Suprapubic skin (tissue), 4 donors: ENCODE measurements around the gene EZR. TPM values are rescaled to one million over a fixed set of nuclear protein-coding genes. Genes with fewer than 3 reads are reported as not detected.

ENCODE experiments used
- DNase-seq, 2 donors: peaks; one replicate each; pipeline ENCODE4 v3.0.0-alpha.2; 2019; ENCODE audit warnings: low spot score in 2 of 2
- H3K27ac ChIP-seq: fragments of 200-600 bp; sonication (generic); one replicate; pipeline ENCODE4 v1.5.1; 2019
- H3K27me3 ChIP-seq: fragments of 200-600 bp; sonication (generic); one replicate; pipeline ENCODE4 v1.5.1; 2019
- H3K36me3 ChIP-seq: fragments of 200-600 bp; sonication (generic); one replicate; pipeline ENCODE4 v1.5.1; 2019
- H3K4me1 ChIP-seq: fragments of 200-600 bp; sonication (generic); one replicate; pipeline ENCODE4 v1.5.1; 2019
- H3K4me3 ChIP-seq: fragments of 200-600 bp; sonication (generic); one replicate; pipeline ENCODE4 v1.5.1; 2019; ENCODE audit warnings: mild to moderate bottlenecking
- H3K9me3 ChIP-seq: fragments of 200-600 bp; sonication (generic); one replicate; pipeline ENCODE4 v1.5.1; 2019
- EP300 ChIP-seq: sonication (generic); formaldehyde crosslinking; IDR thresholded peaks from one replicate; pipeline ENCODE4 v1.6.1; 2017; ENCODE audit warnings: antibody characterized with exemption
- POLR2A ChIP-seq, 2 donors: fragments of 450-650 bp; IDR thresholded peaks; one replicate each; pipeline ENCODE4 v1.6.1; 2017; ENCODE audit warnings: antibody characterized with exemption in 2 of 2, mild to moderate bottlenecking in 2 of 2, moderate library complexity in 2 of 2
- POLR2AphosphoS5 ChIP-seq, 3 donors: sonication (generic); formaldehyde crosslinking; IDR thresholded peaks; one replicate each; pipeline ENCODE4 v1.6.1; 2017; ENCODE audit warnings: antibody characterized with exemption in 3 of 3
- WGBS: methylation state at CpG from one replicate; pipeline ENCODE4 v1.1.5; 2018; 5-methylcytosine and 5-hydroxymethylcytosine counted together
- total RNA-seq, 4 donors: library from RNA; depleted of rRNA; stranded (reverse); fragments of >200 nt; gene quantifications; one replicate each; pipeline ENCODE4 v1.1.0, GENCODE V29; 2016
- TF ChIP-seq, protein P1 (sequence below), 2 donors: fragments of 200-600 bp in 1 of 2; fragments of 450-650 bp in 1 of 2; sonication (generic) in 1 of 2; IDR thresholded peaks; one replicate each; pipeline ENCODE4 v1.5.1; 2016 to 2019; ENCODE audit warnings: antibody characterized with exemption in 2 of 2, mild to moderate bottlenecking in 1 of 2, moderate library complexity in 1 of 2

EZR gene
- total RNA-seq, 4 donors from 2014 or later = 154 to 394 (median 238) TPM

DNA sequence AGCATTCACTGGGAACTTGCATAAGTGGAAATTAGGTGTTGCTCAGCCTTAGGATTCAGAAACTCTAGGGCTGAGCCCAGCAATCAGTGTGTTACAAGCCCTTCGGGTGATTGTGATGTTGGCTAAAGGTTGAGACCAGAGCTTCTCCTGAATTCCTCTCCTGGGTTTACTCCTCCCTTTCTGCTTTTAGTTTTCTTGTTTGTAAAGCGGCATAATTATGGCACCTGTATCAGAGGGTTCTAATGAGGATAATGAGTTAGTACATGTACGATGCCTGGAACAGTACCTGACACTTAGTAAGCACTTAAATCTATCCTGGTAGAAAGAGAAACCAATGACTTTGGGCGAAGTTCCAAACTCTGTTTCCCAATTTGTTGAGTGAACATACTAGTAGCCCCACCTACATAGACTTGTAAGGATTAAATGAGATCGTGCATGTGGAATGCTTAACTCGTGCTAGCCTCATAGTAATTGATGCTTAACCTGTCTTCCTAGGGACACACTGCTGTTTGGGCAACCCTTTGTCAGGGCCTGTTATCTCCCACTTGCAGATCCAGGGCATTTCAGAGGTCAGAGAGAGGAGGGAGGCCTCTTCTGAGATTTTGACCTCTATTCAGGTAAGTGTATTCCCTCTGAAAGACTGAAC is 932 bp upstream of the EZR start:
- Histone ChIP-seq H3K9me3 (no peaks in the 10 kb centered on the region), H3K27ac (peak overlapping the region; percentile 99), H3K4me1 (peaks cover 31% of the 10 kb centered on the region), H3K36me3 (no peaks in the 10 kb centered on the region), H3K27me3 (no peaks in the 10 kb centered on the region), H3K4me3 (peak overlapping the region; percentile 68)
- WGBS = 69% methylated on average over 6 of the region's 6 CpGs
- no peak for TF ChIP-seq POLR2A (IDR thresholded peaks at IDR 0.05)
- TF ChIP-seq EP300 = no peak
- TF ChIP-seq, protein P1, sequence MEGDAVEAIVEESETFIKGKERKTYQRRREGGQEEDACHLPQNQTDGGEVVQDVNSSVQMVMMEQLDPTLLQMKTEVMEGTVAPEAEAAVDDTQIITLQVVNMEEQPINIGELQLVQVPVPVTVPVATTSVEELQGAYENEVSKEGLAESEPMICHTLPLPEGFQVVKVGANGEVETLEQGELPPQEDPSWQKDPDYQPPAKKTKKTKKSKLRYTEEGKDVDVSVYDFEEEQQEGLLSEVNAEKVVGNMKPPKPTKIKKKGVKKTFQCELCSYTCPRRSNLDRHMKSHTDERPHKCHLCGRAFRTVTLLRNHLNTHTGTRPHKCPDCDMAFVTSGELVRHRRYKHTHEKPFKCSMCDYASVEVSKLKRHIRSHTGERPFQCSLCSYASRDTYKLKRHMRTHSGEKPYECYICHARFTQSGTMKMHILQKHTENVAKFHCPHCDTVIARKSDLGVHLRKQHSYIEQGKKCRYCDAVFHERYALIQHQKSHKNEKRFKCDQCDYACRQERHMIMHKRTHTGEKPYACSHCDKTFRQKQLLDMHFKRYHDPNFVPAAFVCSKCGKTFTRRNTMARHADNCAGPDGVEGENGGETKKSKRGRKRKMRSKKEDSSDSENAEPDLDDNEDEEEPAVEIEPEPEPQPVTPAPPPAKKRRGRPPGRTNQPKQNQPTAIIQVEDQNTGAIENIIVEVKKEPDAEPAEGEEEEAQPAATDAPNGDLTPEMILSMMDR (IDR thresholded peaks at IDR 0.05) = no peak
- no peak for TF ChIP-seq POLR2AphosphoS5 (IDR thresholded peaks at IDR 0.05)
- DNase-seq = no peak

DNA sequence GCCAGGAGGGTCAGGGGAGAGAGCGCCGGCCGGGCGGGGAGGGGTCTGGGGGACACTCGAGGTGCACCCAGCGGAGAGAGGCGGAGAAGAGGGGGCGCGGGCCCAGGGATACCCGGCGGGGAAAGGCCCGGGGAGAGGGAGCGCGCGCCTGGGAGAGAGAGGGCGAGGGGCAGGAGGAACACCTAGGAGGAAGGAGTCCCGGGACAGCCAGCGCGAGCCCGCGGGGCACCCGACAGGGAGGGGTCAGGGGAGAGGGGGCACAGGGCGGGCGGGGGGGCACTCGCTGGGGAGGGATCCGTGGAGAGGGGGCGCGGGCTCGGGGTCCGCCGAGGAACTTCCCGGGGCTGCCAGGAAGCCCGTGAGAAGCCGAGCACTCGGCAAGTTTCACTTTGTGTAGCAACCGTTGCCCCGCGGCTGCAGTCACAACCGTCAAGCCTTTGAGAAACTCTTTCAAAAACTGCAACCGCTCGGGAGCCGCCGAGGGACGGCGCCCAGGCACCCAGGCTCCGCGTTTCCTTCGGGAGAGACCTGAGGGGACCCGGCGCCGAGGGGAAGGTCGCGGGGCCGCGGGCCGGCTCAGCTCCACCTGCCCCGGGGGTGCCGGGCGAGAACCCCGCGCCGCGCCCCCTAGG is 471 bp downstream of the EZR start:
- Histone ChIP-seq H3K4me3 (peak overlapping the region; percentile 68), H3K27me3 (no peaks in the 10 kb centered on the region), H3K9me3 (no peaks in the 10 kb centered on the region), H3K27ac (peak overlapping the region; percentile 99), H3K36me3 (no peaks in the 10 kb centered on the region), H3K4me1 (peaks cover 45% of the 10 kb centered on the region)
- peak; percentile 84 for DNase-seq
- WGBS = 0% methylated on average over 22 of the region's 63 CpGs
- TF ChIP-seq EP300 (no peak), POLR2AphosphoS5 (IDR thresholded peaks at IDR 0.05) (no peak), POLR2A (IDR thresholded peaks at IDR 0.05) (no peak)
- TF ChIP-seq, protein P1 (IDR thresholded peaks at IDR 0.05) = no peak

DNA sequence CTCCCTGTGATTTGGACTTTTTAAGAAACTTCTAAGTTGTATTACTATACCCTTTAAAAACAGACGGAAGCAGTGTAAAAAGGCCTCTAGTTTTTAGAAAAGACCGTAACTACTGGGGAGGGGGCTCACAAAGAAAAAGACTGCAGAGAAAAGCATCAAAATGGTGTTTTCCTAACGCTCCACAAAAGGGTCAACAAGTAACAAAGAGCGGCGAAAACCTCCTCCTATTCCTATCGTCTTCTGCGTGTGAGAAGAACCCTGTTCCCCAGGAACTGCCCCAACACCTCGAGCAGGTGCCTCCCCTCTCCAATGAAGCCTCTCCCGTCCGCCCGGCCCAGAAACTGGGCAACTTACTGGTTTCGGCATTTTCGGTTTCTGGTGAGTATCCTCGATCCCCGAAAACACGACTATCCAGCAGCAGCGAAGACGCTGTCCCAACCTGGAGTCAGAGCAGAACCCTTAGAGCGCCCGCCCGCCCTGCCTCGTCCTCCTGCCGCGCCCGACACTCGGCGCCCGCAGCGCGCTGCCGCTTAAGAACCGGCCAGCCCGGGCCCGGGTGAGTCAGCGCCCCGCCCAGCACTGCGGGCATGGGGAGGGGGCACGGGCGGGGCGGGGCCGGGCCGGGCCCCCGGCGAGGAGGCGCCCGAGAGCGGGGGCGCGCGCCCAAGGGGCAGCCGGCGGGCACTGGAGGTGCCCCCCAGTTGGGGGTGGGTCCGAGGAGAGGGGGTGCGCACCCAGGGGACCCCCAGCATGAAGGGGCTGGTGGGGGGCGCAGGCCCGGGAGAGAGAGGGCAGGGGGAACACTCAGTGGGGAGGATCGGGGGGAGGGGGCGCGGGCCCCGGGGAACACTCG is 1.2 kb downstream of the EZR start:
- WGBS = 3% methylated on average over 38 of the region's 61 CpGs
- H3K27ac ChIP-seq = peak overlapping the region; percentile 99
- H3K4me3 ChIP-seq = peak overlapping the region; percentile 68
- no peaks in the 10 kb centered on the region for H3K36me3 ChIP-seq
- H3K27me3 ChIP-seq = no peaks in the 10 kb centered on the region
- H3K9me3 ChIP-seq = no peaks in the 10 kb centered on the region
- peak; percentile 86 to 88 for DNase-seq
- H3K4me1 ChIP-seq = peaks cover 53% of the 10 kb centered on the region
- TF ChIP-seq EP300 (no peak), POLR2A (IDR thresholded peaks at IDR 0.05) (peak; percentile 73 to 92), POLR2AphosphoS5 (IDR thresholded peaks at IDR 0.05) (peak in 2 of 3 donors; percentile 86 to 90)
- TF ChIP-seq, protein P1 (IDR thresholded peaks at IDR 0.05) = no peak

DNA sequence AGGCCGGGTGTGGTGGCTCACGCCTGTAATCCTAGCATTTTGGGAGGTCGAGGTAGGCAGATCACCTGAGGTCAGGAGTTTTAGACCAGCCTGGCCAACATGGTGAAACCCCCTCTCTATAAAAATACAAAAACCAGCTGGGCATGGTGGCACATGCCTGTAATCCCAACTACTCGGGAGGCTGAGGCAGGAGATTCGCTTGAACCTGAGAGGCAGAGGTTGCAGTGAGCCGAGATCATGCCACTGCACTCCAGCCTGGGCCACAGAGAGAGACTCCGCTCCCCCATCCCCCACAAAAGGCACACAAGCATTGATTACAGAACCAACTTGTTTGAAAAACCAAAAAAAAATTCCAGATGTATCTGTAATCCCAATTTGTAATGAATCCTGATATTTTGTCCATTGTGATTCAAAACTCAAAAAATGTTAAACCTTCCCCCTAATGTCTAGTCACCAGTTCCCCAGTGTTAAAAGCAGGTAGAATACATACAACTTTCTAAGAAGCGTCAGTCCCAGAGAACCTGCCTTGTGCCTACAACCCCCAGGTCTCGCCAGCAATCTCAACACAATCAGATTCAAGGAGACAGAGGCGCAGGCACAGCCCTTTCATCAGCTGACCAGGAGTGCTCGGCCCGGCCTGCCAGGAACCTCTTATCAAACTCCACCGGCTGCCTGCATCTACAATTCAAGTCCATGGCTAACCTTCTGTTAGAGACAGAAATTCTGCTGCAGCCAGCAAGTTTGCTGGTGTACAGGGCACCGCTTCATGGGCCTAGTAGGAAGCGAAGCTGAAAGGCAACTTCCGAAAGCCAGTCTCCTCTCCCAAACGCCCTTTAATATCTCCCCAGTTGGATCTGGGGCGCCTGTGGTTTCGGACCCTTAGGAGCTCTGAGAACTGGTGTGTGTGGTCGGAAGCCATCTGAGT is 2.1 kb downstream of the EZR start:
- H3K4me3 ChIP-seq = peak overlapping the region; percentile 68
- WGBS = 38% methylated on average over 19 of the region's 20 CpGs
- H3K27me3 ChIP-seq = no peaks in the 10 kb centered on the region
- H3K9me3 ChIP-seq = no peaks in the 10 kb centered on the region
- peak overlapping the region; percentile 99 for H3K27ac ChIP-seq
- H3K4me1 ChIP-seq = peaks cover 62% of the 10 kb centered on the region
- TF ChIP-seq, protein P1 (IDR thresholded peaks at IDR 0.05) = no peak
- TF ChIP-seq POLR2AphosphoS5 (IDR thresholded peaks at IDR 0.05) (no peak), EP300 (no peak), POLR2A (IDR thresholded peaks at IDR 0.05) (no peak)
- H3K36me3 ChIP-seq = no peaks in the 10 kb centered on the region
- no peak for DNase-seq
